Keratinocyte (primary cell): ENCODE data around the gene IFT52. TPM values are rescaled to one million over a fixed set of nuclear protein-coding genes. Genes with fewer than 3 reads are reported as not detected.

ENCODE experiments used
- DNase-seq: peaks from one replicate; pipeline ENCODE4 v3.0.0-alpha.2; 2011; ENCODE audit warnings: low read depth, missing footprints, low spot score
- FAIRE-seq: peaks from 2 replicates; lab custom pipeline; 2011; peaks lifted over from hg19 to GRCh38; lab: Jason Lieb, UNC
- H2AFZ ChIP-seq: 2 replicates; pipeline ENCODE4 v1.6.0; 2012; ENCODE audit warnings: low read length, control low read depth, inconsistent platforms; ENCODE audit not compliant: control insufficient read depth
- H3K27ac ChIP-seq: 2 replicates; pipeline ENCODE4 v1.5.1; 2011; ENCODE audit warnings: low read length; ENCODE audit not compliant: control insufficient read depth, insufficient read depth
- H3K27me3 ChIP-seq: 3 replicates; pipeline ENCODE4 v1.6.0; 2011; ENCODE audit warnings: low read length; ENCODE audit not compliant: control insufficient read depth, insufficient read depth; ENCODE audit errors: extremely low read depth
- H3K36me3 ChIP-seq, 2 experiments: 2 replicates in 1 of 2; 3 replicates in 1 of 2; pipeline ENCODE4 v1.5.1; 2011; ENCODE audit warnings: low read length in 2 of 2, mild to moderate bottlenecking in 1 of 2; ENCODE audit not compliant: control insufficient read depth in 2 of 2, insufficient read depth in 2 of 2; ENCODE audit errors: extremely low read depth in 1 of 2
- H3K4me1 ChIP-seq: 3 replicates; pipeline ENCODE4 v1.5.1; 2011; ENCODE audit warnings: low read length; ENCODE audit not compliant: control insufficient read depth, insufficient read depth; ENCODE audit errors: extremely low read depth
- H3K4me2 ChIP-seq: 3 replicates; pipeline ENCODE4 v1.6.0; 2011; ENCODE audit warnings: low read depth, low read length; ENCODE audit not compliant: control insufficient read depth, insufficient read depth; ENCODE audit errors: extremely low read depth
- H3K4me3 ChIP-seq, 3 experiments: fragments of 200-600 bp in 1 of 3; sonication (generic) in 1 of 3; 2 replicates in 2 of 3; 3 replicates in 1 of 3; pipeline ENCODE4 v1.5.1; 2011 to 2016; ENCODE audit warnings: low read length in 3 of 3, mild to moderate bottlenecking in 3 of 3, control low read depth in 2 of 3, inconsistent platforms in 1 of 3, low read depth in 1 of 3, mixed read lengths in 1 of 3, mixed run types in 1 of 3, moderate library complexity in 1 of 3; ENCODE audit not compliant: control insufficient read depth in 2 of 3, insufficient read depth in 2 of 3; ENCODE audit errors: extremely low read depth in 1 of 3
- H3K79me2 ChIP-seq: 2 replicates; pipeline ENCODE4 v1.6.0; 2012; ENCODE audit warnings: low read length; ENCODE audit not compliant: control insufficient read depth, insufficient read depth
- H3K9ac ChIP-seq: 3 replicates; pipeline ENCODE4 v1.6.0; 2011; ENCODE audit warnings: low read length; ENCODE audit not compliant: control insufficient read depth, insufficient read depth; ENCODE audit errors: extremely low read depth
- H3K9me1 ChIP-seq: 3 replicates; pipeline ENCODE4 v1.6.0; 2011; ENCODE audit warnings: low read length; ENCODE audit not compliant: control insufficient read depth, insufficient read depth; ENCODE audit errors: extremely low read depth
- H3K9me3 ChIP-seq: 2 replicates; pipeline ENCODE4 v1.5.1; 2012; ENCODE audit warnings: low read depth, low read length; ENCODE audit not compliant: control insufficient read depth
- H4K20me1 ChIP-seq: 3 replicates; pipeline ENCODE4 v1.6.0; 2011; ENCODE audit warnings: low read length; ENCODE audit not compliant: control insufficient read depth, insufficient read depth; ENCODE audit errors: extremely low read depth
- EZH2 ChIP-seq: IDR thresholded peaks from one replicate; pipeline ENCODE4 v1.6.1; 2012; ENCODE audit warnings: inconsistent platforms, mild to moderate bottlenecking, low read length, moderate library complexity
- dilution Hi-C: fragments of 300-500 bp; cut with MboI; formaldehyde crosslinking; loops from one replicate; pipeline ENCODE4 v1.7.0; 2020; ENCODE audit warnings: low sequenced_read_pairs; ENCODE audit not compliant: extremely low pct_ligation_motif_present
- polyA plus RNA-seq, 5 experiments: library from polyadenylated mRNA; depleted of rRNA in 3 of 5; stranded (reverse) in 3 of 5; stranded (forward) in 1 of 5; unstranded in 1 of 5; fragments of >200 nt; gene quantifications; 1 replicate in 1 of 5; 2 replicates in 3 of 5; 3 replicates in 1 of 5; pipeline versions ENCODE4 v1.2.1 to v1.2.3, GENCODE V29; 2011 to 2012; ENCODE audit warnings: missing spikeins in 2 of 5, low read depth in 1 of 5, low replicate concordance in 1 of 5
- TF ChIP-seq, protein P1 (sequence below), 3 experiments: IDR thresholded peaks in 1 of 3; conservative IDR thresholded peaks in 1 of 3; optimal IDR thresholded peaks in 1 of 3; 2 replicates in 2 of 3; 3 replicates in 1 of 3; pipeline versions ENCODE3 to v1.5.1; 2011; ENCODE audit warnings: low read length in 3 of 3, mild to moderate bottlenecking in 3 of 3, moderate library complexity in 2 of 3, control low read depth in 1 of 3, inconsistent platforms in 1 of 3; ENCODE audit not compliant: insufficient read depth in 2 of 3; ENCODE audit errors: extremely low read depth in 1 of 3

Gene IFT52
- polyA plus RNA-seq, 1 donor (not counting 4 experiments of a cell fraction or from before 2014, with no cell fraction given), result 22.8 TPM

DNA sequence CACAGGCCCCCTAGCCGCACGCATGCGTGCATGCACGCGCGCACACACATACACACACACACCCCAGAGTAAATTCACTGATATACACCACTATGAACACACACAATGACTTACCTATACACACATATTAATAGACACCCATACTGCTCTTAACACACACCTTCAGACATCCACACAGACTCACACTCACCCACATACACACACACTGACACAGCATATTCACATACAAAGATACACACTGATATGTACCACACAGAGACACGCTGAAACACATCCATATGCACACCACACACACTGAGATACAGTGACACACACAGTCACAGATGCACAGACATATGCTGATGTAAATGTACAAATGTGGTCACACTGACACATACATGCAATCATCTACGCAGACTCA is 26.3 kb upstream of the IFT52 start:
- no peak overlapping the region for H3K4me2 ChIP-seq
- H4K20me1 ChIP-seq, result no peaks in the 10 kb centered on the region
- peaks cover 3% of the 10 kb centered on the region for H3K27me3 ChIP-seq
- no peak overlapping the region for H3K4me3 ChIP-seq
- FAIRE-seq (no peak), DNase-seq (no peak)
- no peak overlapping the region for H3K9ac ChIP-seq
- no peaks in the 10 kb centered on the region for H3K4me1 ChIP-seq
- H3K9me1 ChIP-seq, result no peaks in the 10 kb centered on the region
- TF ChIP-seq, protein P1, sequence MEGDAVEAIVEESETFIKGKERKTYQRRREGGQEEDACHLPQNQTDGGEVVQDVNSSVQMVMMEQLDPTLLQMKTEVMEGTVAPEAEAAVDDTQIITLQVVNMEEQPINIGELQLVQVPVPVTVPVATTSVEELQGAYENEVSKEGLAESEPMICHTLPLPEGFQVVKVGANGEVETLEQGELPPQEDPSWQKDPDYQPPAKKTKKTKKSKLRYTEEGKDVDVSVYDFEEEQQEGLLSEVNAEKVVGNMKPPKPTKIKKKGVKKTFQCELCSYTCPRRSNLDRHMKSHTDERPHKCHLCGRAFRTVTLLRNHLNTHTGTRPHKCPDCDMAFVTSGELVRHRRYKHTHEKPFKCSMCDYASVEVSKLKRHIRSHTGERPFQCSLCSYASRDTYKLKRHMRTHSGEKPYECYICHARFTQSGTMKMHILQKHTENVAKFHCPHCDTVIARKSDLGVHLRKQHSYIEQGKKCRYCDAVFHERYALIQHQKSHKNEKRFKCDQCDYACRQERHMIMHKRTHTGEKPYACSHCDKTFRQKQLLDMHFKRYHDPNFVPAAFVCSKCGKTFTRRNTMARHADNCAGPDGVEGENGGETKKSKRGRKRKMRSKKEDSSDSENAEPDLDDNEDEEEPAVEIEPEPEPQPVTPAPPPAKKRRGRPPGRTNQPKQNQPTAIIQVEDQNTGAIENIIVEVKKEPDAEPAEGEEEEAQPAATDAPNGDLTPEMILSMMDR (optimal IDR thresholded peaks at IDR 0.05 in 1 of 3, IDR thresholded peaks at IDR 0.05 in 1 of 3, conservative IDR thresholded peaks at IDR 0.05 in 1 of 3; ENCODE audit: extremely low read depth in 1 of 3, insufficient read depth in 2 of 3, low read length in 3 of 3), result no peak
- no peak for TF ChIP-seq EZH2
- no peaks in the 10 kb centered on the region for H3K9me3 ChIP-seq
- no peak overlapping the region for H3K27ac ChIP-seq
- dilution Hi-C loops, result no loop called here
- H2AFZ ChIP-seq, result no peak overlapping the region
- no peaks in the 10 kb centered on the region for H3K79me2 ChIP-seq
- no peaks in the 10 kb centered on the region for H3K36me3 ChIP-seq

GRCh38 chr20:43564993-43565757 is 25.6 kb upstream of the IFT52 start:
- Histone ChIP-seq H3K4me3 (no peak overlapping the region), H4K20me1 (no peaks in the 10 kb centered on the region), H3K36me3 (no peaks in the 10 kb centered on the region), H3K4me2 (no peak overlapping the region), H2AFZ (no peak overlapping the region), H3K79me2 (no peaks in the 10 kb centered on the region), H3K9me1 (no peaks in the 10 kb centered on the region), H3K27ac (no peak overlapping the region), H3K9me3 (no peaks in the 10 kb centered on the region), H3K27me3 (peaks cover 3% of the 10 kb centered on the region), H3K9ac (no peak overlapping the region), H3K4me1 (no peaks in the 10 kb centered on the region)
- FAIRE-seq (no peak), DNase-seq (no peak)
- dilution Hi-C loops, result no loop called here
- TF ChIP-seq, protein P1 (optimal IDR thresholded peaks at IDR 0.05 in 1 of 3, IDR thresholded peaks at IDR 0.05 in 1 of 3, conservative IDR thresholded peaks at IDR 0.05 in 1 of 3; ENCODE audit: extremely low read depth in 1 of 3, insufficient read depth in 2 of 3, low read length in 3 of 3), result no peak
- no peak for TF ChIP-seq EZH2
